WTC11 (cell line): Measurements from ENCODE around the gene KRTAP4-1. TPM values are rescaled to one million over a fixed set of nuclear protein-coding genes. Genes with fewer than 3 reads are reported as not detected.

Source experiments
- ATAC-seq: fragments of 200-7000 bp; cut with Tn5 transposase; 2 replicates; pipeline ENCODE4 v1.10.0; 2021; ENCODE audit warnings: mild to moderate bottlenecking, moderate library complexity
- CTCF ChIA-PET: fragments of 300-600 bp; sonication (Branson Sonifier 250); formaldehyde crosslinking; loops from one replicate; lab custom pipeline; 2021; ENCODE audit warnings: antibody characterized with exemption; lab: Charles Lee
- POLR2A ChIA-PET: fragments of 350-600 bp; sonication (Branson Sonifier 250); formaldehyde crosslinking; loops from one replicate; lab custom pipeline; 2021; ENCODE audit warnings: antibody characterized with exemption; lab: Charles Lee
- DNase-seq: peaks from one replicate; pipeline ENCODE4 v3.0.0; 2021; ENCODE audit warnings: low spot score
- H3K27ac Mint-ChIP-seq: 2 replicates; pipeline ENCODE4 v1.8.0; 2021; ENCODE audit warnings: mixed read lengths
- H3K27me3 Mint-ChIP-seq: 2 replicates; pipeline ENCODE4 v1.8.0; 2021; ENCODE audit warnings: low read depth, mild to moderate bottlenecking, moderate library complexity, mixed read lengths
- H3K36me3 Mint-ChIP-seq: 2 replicates; pipeline ENCODE4 v1.8.0; 2021; ENCODE audit warnings: mixed read lengths
- H3K4me1 Mint-ChIP-seq: 2 replicates; pipeline ENCODE4 v1.8.0; 2022; ENCODE audit warnings: mixed read lengths
- H3K4me3 Mint-ChIP-seq: 2 replicates; pipeline ENCODE4 v1.8.0; 2021; ENCODE audit warnings: mild to moderate bottlenecking, moderate library complexity, mixed read lengths
- H3K9me3 Mint-ChIP-seq: 2 replicates; pipeline ENCODE4 v1.8.0; 2021; ENCODE audit warnings: mixed read lengths
- ATF1 ChIP-seq: sonication (generic); formaldehyde crosslinking; IDR thresholded peaks from 2 replicates; pipeline ENCODE4 v1.8.1; 2023; ENCODE audit warnings: mild to moderate bottlenecking, moderate library complexity, missing genetic modification reagents
- ELF4 ChIP-seq: sonication (generic); formaldehyde crosslinking; IDR thresholded peaks from 2 replicates; pipeline ENCODE4 v1.8.1; 2022; ENCODE audit warnings: low read depth, mild to moderate bottlenecking, moderate library complexity, missing genetic modification reagents
- EMX1 ChIP-seq: fragments of 250-450 bp; sonication (Bioruptor Pico); IDR thresholded peaks from 2 replicates; pipeline ENCODE4 v1.8.0; 2021; ENCODE audit warnings: mild to moderate bottlenecking
- ETV6 ChIP-seq: sonication (generic); formaldehyde crosslinking; IDR thresholded peaks from 2 replicates; pipeline ENCODE4 v1.8.1; 2022; ENCODE audit warnings: mild to moderate bottlenecking, missing genetic modification reagents
- FOXP1 ChIP-seq: sonication (generic); formaldehyde crosslinking; IDR thresholded peaks from 2 replicates; pipeline ENCODE4 v1.8.0; 2022; ENCODE audit warnings: missing genetic modification reagents, mild to moderate bottlenecking, moderate library complexity, borderline replicate concordance
- GABPB1 ChIP-seq: sonication (generic); formaldehyde crosslinking; IDR thresholded peaks from 2 replicates; pipeline ENCODE4 v1.8.1; 2023; ENCODE audit warnings: mild to moderate bottlenecking, missing genetic modification reagents
- HMGXB4 ChIP-seq: sonication (generic); formaldehyde crosslinking; IDR thresholded peaks from 2 replicates; pipeline ENCODE4 v1.8.1; 2023; ENCODE audit warnings: mild to moderate bottlenecking, moderate library complexity, missing genetic modification reagents
- IRF2 ChIP-seq: sonication (generic); formaldehyde crosslinking; IDR thresholded peaks from 2 replicates; pipeline ENCODE4 v1.8.0; 2022; ENCODE audit warnings: low read depth, missing genetic modification reagents, borderline replicate concordance
- MXD4 ChIP-seq: fragments of 250-450 bp; sonication (Bioruptor Pico); IDR thresholded peaks from 2 replicates; pipeline ENCODE4 v1.8.0; 2021; ENCODE audit warnings: mild to moderate bottlenecking, moderate library complexity, borderline replicate concordance
- MYBL2 ChIP-seq: sonication (generic); formaldehyde crosslinking; IDR thresholded peaks from 2 replicates; pipeline ENCODE4 v1.8.1; 2023; ENCODE audit warnings: mild to moderate bottlenecking, moderate library complexity, missing genetic modification reagents
- NFYB ChIP-seq: sonication (generic); formaldehyde crosslinking; conservative IDR thresholded peaks from 2 replicates; pipeline ENCODE4 v1.8.0; 2022; ENCODE audit warnings: low read depth, missing genetic modification reagents
- NR3C1 ChIP-seq: sonication (generic); formaldehyde crosslinking; conservative IDR thresholded peaks from 2 replicates; pipeline ENCODE4 v1.8.1; 2023; ENCODE audit warnings: low read depth, mild to moderate bottlenecking, missing genetic modification reagents
- PRRX2 ChIP-seq: fragments of 250-450 bp; sonication (Bioruptor Pico); IDR thresholded peaks from 2 replicates; pipeline ENCODE4 v1.8.0; 2021; ENCODE audit warnings: mild to moderate bottlenecking
- RORB ChIP-seq: fragments of 250-450 bp; sonication (Bioruptor Pico); IDR thresholded peaks from 2 replicates; pipeline ENCODE4 v1.9.0; 2021; ENCODE audit warnings: mild to moderate bottlenecking
- SMAD4 ChIP-seq: sonication (generic); formaldehyde crosslinking; IDR thresholded peaks from 2 replicates; pipeline ENCODE4 v1.8.0; 2022; ENCODE audit warnings: mild to moderate bottlenecking, missing genetic modification reagents
- STAT6 ChIP-seq: sonication (generic); formaldehyde crosslinking; conservative IDR thresholded peaks from 2 replicates; pipeline ENCODE4 v1.8.1; 2023; ENCODE audit warnings: mild to moderate bottlenecking, low read depth, missing genetic modification reagents, moderate library complexity
- ZNF263 ChIP-seq: sonication (generic); formaldehyde crosslinking; IDR thresholded peaks from 2 replicates; pipeline ENCODE4 v1.8.1; 2022; ENCODE audit warnings: low read depth, mild to moderate bottlenecking, moderate library complexity, missing genetic modification reagents
- total RNA-seq: library from RNA; stranded (reverse); gene quantifications from 3 replicates; pipeline ENCODE4 v1.2.3, GENCODE V29; 2021
- TF ChIP-seq, protein P1 (sequence below): sonication (generic); formaldehyde crosslinking; IDR thresholded peaks from 2 replicates; pipeline ENCODE4 v1.8.0; 2022; ENCODE audit warnings: mild to moderate bottlenecking, missing genetic modification reagents
- TF ChIP-seq, protein P2 (sequence below): sonication (generic); formaldehyde crosslinking; IDR thresholded peaks from 2 replicates; pipeline ENCODE4 v1.8.0; 2023; ENCODE audit warnings: mild to moderate bottlenecking, missing genetic modification reagents
- TF ChIP-seq, protein P3 (sequence below): sonication (generic); formaldehyde crosslinking; IDR thresholded peaks from 2 replicates; pipeline ENCODE4 v1.8.1; 2023; ENCODE audit warnings: mild to moderate bottlenecking, missing genetic modification reagents
- TF ChIP-seq, protein P4 (sequence below): fragments of 250-450 bp; sonication (Bioruptor Pico); IDR thresholded peaks from 2 replicates; pipeline ENCODE4 v1.9.0; 2021; ENCODE audit warnings: mild to moderate bottlenecking, borderline replicate concordance

The KRTAP4-1 gene
- total RNA-seq, 1 experiment from 2014 or later: not detected

DNA sequence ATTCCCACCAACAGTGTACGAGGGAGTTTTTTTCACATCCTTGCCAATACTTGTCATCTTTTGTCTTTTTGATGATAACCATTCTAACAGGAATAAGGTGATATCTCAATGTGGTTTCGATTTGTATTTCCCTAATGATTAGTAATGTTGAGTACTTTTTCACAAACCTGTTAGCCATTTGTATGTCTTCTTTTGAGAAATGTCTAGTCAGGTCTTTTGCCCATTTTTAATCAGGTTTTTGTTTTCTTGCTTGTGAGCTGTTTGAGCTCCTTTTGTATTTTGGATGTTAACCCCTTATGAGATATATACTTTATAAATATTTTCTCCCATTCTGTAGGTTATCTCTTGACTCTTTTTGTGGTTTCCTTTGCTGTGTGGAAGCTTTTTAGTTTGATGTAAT lies 33.2 kb downstream of the KRTAP4-1 start:
- no peak overlapping the region for H3K27ac Mint-ChIP-seq
- POLR2A ChIA-PET: no interaction called here

GRCh38 chr17:41150026-41150425 lies 34.7 kb downstream of the KRTAP4-1 start:
- ChIA-PET POLR2A (no interaction called here), CTCF (no interaction called here)
- Mint-ChIP-seq H3K27me3 (no peaks in the 10 kb centered on the region), H3K27ac (no peak overlapping the region), H3K36me3 (peaks cover 2% of the 10 kb centered on the region), H3K4me3 (no peak overlapping the region), H3K9me3 (peaks cover 14% of the 10 kb centered on the region), H3K4me1 (peaks cover 8% of the 10 kb centered on the region; the same call in 1 of the 2 replicates)
- DNase-seq (no peak), ATAC-seq (no peak)
- TF ChIP-seq SMAD4 (CRISPR knock-in tag): no peak
- TF ChIP-seq, protein P1, sequence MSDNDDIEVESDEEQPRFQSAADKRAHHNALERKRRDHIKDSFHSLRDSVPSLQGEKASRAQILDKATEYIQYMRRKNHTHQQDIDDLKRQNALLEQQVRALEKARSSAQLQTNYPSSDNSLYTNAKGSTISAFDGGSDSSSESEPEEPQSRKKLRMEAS (CRISPR knock-in tag): no peak
- TF ChIP-seq ZNF263 (CRISPR knock-in tag): no peak
- no peak for TF ChIP-seq HMGXB4 (CRISPR knock-in tag)
- TF ChIP-seq NFYB: no peak
- TF ChIP-seq GABPB1 (CRISPR knock-in tag): no peak
- TF ChIP-seq ATF1 (CRISPR knock-in tag): no peak
- no peak for TF ChIP-seq IRF2
- no peak for TF ChIP-seq RORB (CRISPR knock-in tag)
- no peak for TF ChIP-seq STAT6 (CRISPR knock-in tag)
- TF ChIP-seq, protein P2, sequence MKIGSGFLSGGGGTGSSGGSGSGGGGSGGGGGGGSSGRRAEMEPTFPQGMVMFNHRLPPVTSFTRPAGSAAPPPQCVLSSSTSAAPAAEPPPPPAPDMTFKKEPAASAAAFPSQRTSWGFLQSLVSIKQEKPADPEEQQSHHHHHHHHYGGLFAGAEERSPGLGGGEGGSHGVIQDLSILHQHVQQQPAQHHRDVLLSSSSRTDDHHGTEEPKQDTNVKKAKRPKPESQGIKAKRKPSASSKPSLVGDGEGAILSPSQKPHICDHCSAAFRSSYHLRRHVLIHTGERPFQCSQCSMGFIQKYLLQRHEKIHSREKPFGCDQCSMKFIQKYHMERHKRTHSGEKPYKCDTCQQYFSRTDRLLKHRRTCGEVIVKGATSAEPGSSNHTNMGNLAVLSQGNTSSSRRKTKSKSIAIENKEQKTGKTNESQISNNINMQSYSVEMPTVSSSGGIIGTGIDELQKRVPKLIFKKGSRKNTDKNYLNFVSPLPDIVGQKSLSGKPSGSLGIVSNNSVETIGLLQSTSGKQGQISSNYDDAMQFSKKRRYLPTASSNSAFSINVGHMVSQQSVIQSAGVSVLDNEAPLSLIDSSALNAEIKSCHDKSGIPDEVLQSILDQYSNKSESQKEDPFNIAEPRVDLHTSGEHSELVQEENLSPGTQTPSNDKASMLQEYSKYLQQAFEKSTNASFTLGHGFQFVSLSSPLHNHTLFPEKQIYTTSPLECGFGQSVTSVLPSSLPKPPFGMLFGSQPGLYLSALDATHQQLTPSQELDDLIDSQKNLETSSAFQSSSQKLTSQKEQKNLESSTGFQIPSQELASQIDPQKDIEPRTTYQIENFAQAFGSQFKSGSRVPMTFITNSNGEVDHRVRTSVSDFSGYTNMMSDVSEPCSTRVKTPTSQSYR (CRISPR knock-in tag): no peak
- TF ChIP-seq EMX1: no peak
- TF ChIP-seq ELF4 (CRISPR knock-in tag): no peak
- TF ChIP-seq NR3C1 (CRISPR knock-in tag): no peak

More for the DNA sequence above, 33.2 kb downstream of the KRTAP4-1 start:
- no peaks in the 10 kb centered on the region for H3K36me3 Mint-ChIP-seq
- H3K9me3 Mint-ChIP-seq: peaks cover 14% of the 10 kb centered on the region
- TF ChIP-seq FOXP1: no peak
- TF ChIP-seq, protein P3, sequence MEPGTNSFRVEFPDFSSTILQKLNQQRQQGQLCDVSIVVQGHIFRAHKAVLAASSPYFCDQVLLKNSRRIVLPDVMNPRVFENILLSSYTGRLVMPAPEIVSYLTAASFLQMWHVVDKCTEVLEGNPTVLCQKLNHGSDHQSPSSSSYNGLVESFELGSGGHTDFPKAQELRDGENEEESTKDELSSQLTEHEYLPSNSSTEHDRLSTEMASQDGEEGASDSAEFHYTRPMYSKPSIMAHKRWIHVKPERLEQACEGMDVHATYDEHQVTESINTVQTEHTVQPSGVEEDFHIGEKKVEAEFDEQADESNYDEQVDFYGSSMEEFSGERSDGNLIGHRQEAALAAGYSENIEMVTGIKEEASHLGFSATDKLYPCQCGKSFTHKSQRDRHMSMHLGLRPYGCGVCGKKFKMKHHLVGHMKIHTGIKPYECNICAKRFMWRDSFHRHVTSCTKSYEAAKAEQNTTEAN (CRISPR knock-in tag): no peak
- TF ChIP-seq EMX1: no peak
- TF ChIP-seq ETV6 (CRISPR knock-in tag): no peak
- TF ChIP-seq MXD4 (CRISPR knock-in tag): no peak
- TF ChIP-seq, protein P4, sequence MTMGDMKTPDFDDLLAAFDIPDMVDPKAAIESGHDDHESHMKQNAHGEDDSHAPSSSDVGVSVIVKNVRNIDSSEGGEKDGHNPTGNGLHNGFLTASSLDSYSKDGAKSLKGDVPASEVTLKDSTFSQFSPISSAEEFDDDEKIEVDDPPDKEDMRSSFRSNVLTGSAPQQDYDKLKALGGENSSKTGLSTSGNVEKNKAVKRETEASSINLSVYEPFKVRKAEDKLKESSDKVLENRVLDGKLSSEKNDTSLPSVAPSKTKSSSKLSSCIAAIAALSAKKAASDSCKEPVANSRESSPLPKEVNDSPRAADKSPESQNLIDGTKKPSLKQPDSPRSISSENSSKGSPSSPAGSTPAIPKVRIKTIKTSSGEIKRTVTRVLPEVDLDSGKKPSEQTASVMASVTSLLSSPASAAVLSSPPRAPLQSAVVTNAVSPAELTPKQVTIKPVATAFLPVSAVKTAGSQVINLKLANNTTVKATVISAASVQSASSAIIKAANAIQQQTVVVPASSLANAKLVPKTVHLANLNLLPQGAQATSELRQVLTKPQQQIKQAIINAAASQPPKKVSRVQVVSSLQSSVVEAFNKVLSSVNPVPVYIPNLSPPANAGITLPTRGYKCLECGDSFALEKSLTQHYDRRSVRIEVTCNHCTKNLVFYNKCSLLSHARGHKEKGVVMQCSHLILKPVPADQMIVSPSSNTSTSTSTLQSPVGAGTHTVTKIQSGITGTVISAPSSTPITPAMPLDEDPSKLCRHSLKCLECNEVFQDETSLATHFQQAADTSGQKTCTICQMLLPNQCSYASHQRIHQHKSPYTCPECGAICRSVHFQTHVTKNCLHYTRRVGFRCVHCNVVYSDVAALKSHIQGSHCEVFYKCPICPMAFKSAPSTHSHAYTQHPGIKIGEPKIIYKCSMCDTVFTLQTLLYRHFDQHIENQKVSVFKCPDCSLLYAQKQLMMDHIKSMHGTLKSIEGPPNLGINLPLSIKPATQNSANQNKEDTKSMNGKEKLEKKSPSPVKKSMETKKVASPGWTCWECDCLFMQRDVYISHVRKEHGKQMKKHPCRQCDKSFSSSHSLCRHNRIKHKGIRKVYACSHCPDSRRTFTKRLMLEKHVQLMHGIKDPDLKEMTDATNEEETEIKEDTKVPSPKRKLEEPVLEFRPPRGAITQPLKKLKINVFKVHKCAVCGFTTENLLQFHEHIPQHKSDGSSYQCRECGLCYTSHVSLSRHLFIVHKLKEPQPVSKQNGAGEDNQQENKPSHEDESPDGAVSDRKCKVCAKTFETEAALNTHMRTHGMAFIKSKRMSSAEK: no peak
- TF ChIP-seq MYBL2: no peak
- no peak for TF ChIP-seq PRRX2 (CRISPR knock-in tag)
- DNase-seq: no peak
- H3K27me3 Mint-ChIP-seq: no peaks in the 10 kb centered on the region
- CTCF ChIA-PET: no interaction called here
- peaks cover 7% of the 10 kb centered on the region; the same call in 1 of the 2 replicates for H3K4me1 Mint-ChIP-seq
- H3K4me3 Mint-ChIP-seq: no peak overlapping the region
- no peak for ATAC-seq
